Aorta (tissue), 5 donors: Measurements from ENCODE around the gene CRB2. TPM values are rescaled to one million over a fixed set of nuclear protein-coding genes. Genes with fewer than 3 reads are reported as not detected.
A peak's percentile ranks its signal among the peaks of the same experiment; 100 is the strongest.

Experiments
- ATAC-seq: fragments of 200-7000 bp; cut with Tn5 transposase; one replicate; pipeline ENCODE4 v1.9.1; 2022; ENCODE audit warnings: moderate library complexity; ENCODE audit not compliant: low FRiP score
- DNase-seq, 2 donors: peaks; one replicate each; pipeline ENCODE4 v3.0.0-alpha.2; 2020
- H3K27ac ChIP-seq, 2 donors: one replicate each; pipeline ENCODE4 v1.5.1; 2013; ENCODE audit warnings: low read length in 2 of 2, mild to moderate bottlenecking in 2 of 2, moderate library complexity in 2 of 2, control low read depth in 1 of 2, inconsistent platforms in 1 of 2, low read depth in 1 of 2
- H3K27me3 ChIP-seq, 2 donors: one replicate each; pipeline ENCODE4 v1.6.1; 2013; ENCODE audit warnings: control low read depth in 1 of 2, low read length in 1 of 2, mild to moderate bottlenecking in 1 of 2, moderate library complexity in 1 of 2; ENCODE audit not compliant: insufficient read depth in 2 of 2, control insufficient read depth in 1 of 2
- H3K36me3 ChIP-seq, 2 donors: one replicate each; pipeline ENCODE4 v1.6.1; 2013; ENCODE audit warnings: control low read depth in 1 of 2, low read length in 1 of 2, mild to moderate bottlenecking in 1 of 2; ENCODE audit not compliant: insufficient read depth in 2 of 2, control insufficient read depth in 1 of 2
- H3K4me1 ChIP-seq, 2 donors: one replicate each; pipeline ENCODE4 v1.6.1; 2013; ENCODE audit warnings: low read length in 2 of 2, control low read depth in 1 of 2, mild to moderate bottlenecking in 1 of 2, moderate library complexity in 1 of 2; ENCODE audit not compliant: insufficient read depth in 2 of 2, control insufficient read depth in 1 of 2
- H3K4me3 ChIP-seq, 2 donors: one replicate each; pipeline ENCODE4 v1.5.1; 2013; ENCODE audit warnings: low read length in 2 of 2, control low read depth in 1 of 2, mild to moderate bottlenecking in 1 of 2
- H3K9me3 ChIP-seq: one replicate; pipeline ENCODE4 v1.6.1; 2013; ENCODE audit warnings: mild to moderate bottlenecking, low read length; ENCODE audit not compliant: control insufficient read depth
- WGBS, 2 donors: extraction: QIAGEN DNeasy Blood & Tissue Kit; methylation state at CpG; one replicate each; pipeline ENCODE4 v1.1.7; 2013; 5-methylcytosine and 5-hydroxymethylcytosine counted together
- intact Hi-C, 2 donors: fragments of 100-400 bp; cut with DNase I; formaldehyde crosslinking; loops; one replicate each; pipeline versions ENCODE4 v1.14.2 to v1.15.0; 2022
- polyA plus RNA-seq, 2 donors: library from polyadenylated mRNA; stranded (reverse); fragments of 200-250 nt; gene quantifications; one replicate each; pipeline ENCODE4 v1.2.3, GENCODE V29; 2013
- total RNA-seq, 2 donors: library from RNA; stranded (reverse); fragmentation: NEBNext Ultra II Directional; extraction: Animal tissue kit (Norgen Biotek cat#: 25700); gene quantifications; one replicate each; pipeline ENCODE4 v1.2.1, GENCODE V29; 2021
- donor health status: healthy with polysubstance abuse.
- donor health status: Bipolar disorder and iron deficiency.
- donor health status: DM: no; HTN: no; CAD: no.
- donor health status: DM: no; HTN: no; CAD: no.
- donor health status: DM: yes; HTN: yes; CAD: no.

The CRB2 gene
- total and polyA plus RNA-seq, 4 donors = 0.03 to 0.15 TPM; not detected in 2

DNA sequence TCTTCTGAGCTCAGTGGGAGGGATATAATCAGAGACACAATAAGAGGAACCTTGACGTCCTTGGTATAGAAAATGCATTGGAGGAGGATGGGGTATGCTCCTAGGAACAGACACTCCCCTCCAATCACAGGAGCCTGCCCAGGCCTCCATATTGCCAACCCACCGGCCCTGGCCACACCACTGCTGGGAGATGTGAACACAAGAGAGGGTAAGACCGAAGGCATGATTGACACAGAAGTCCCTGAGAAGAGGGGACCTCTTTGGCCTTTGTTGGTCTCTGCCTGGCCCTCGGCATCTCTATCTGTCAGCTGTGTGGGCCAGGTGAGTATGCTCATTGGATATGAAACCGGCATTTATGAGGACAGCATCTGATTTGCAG is 62.0 kb downstream of the CRB2 start:
- H3K9me3 ChIP-seq = no peaks in the 10 kb centered on the region
- H3K4me3 ChIP-seq = no peak overlapping the region
- H3K36me3 ChIP-seq = peaks cover 0 to 5% of the 10 kb centered on the region in 2 donors
- DNase-seq (peak; percentile 7 to 34), ATAC-seq (no peak)
- H3K4me1 ChIP-seq = no peaks in the 10 kb centered on the region
- intact Hi-C loops = no loop called here
- WGBS, 2 donors = 91 to 96% methylated on average over 5 of the region's 5 CpGs
- H3K27ac ChIP-seq = no peak overlapping the region
- H3K27me3 ChIP-seq = no peaks in the 10 kb centered on the region

DNA sequence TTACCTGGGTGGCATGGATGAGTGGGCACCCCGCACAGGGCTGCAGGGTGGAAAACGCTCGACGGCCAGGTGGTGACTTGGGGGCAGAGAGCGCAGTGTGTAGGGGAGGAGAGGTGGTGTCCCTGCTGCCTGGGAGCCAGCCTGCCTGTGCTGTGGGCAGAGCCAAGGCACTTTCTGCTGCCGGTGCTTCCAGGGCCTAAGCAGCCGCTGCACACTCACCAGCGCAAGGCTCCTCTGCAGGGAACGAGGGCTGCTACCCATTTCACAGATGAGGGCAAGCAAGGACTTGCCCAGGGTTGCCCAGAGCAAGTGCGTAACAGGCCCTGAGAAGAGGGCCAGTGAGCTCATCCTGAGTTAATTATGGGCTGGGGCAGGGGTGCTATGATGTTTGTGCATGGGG is 62.5 kb downstream of the CRB2 start:
- H3K27me3 ChIP-seq = no peaks in the 10 kb centered on the region
- 93 to 97% methylated on average over 10 of the region's 10 CpGs for WGBS, 2 donors
- ATAC-seq = no peak
- peak; percentile 6 to 70 for DNase-seq
- intact Hi-C loops = no loop called here
- H3K4me3 ChIP-seq = no peak overlapping the region
- H3K4me1 ChIP-seq = no peaks in the 10 kb centered on the region
- peaks cover 0 to 5% of the 10 kb centered on the region in 2 donors for H3K36me3 ChIP-seq
- no peak overlapping the region for H3K27ac ChIP-seq
- H3K9me3 ChIP-seq = no peaks in the 10 kb centered on the region

DNA sequence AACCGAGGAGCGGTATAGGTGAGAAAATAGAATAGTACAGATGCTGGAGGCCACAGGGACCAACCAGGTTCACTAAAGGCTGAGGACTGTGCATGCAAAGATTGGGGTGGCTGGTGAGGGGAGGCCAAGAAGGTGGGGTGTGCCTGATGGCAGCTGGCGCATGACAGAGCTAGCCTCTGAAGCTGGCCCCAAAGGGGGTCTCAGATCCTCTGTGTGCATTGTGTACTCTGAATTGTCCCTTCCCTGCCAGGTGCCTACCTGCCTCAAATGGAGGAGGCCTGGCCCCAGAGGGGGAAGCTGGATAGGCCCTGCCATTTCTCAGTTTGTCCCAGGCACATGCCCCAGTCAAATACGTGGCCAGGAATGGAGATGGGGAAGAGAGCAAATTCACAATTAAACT is 63.1 kb downstream of the CRB2 start:
- 85 to 92% methylated on average over 4 of the region's 4 CpGs for WGBS, 2 donors
- Histone ChIP-seq H3K4me3 (no peak overlapping the region), H3K4me1 (no peaks in the 10 kb centered on the region), H3K36me3 (peaks cover 0 to 5% of the 10 kb centered on the region in 2 donors), H3K27ac (no peak overlapping the region), H3K27me3 (no peaks in the 10 kb centered on the region), H3K9me3 (no peaks in the 10 kb centered on the region)
- ATAC-seq = no peak
- peak in 1 of 2 donors; percentile 65 for DNase-seq
- intact Hi-C loops = no loop called here

DNA sequence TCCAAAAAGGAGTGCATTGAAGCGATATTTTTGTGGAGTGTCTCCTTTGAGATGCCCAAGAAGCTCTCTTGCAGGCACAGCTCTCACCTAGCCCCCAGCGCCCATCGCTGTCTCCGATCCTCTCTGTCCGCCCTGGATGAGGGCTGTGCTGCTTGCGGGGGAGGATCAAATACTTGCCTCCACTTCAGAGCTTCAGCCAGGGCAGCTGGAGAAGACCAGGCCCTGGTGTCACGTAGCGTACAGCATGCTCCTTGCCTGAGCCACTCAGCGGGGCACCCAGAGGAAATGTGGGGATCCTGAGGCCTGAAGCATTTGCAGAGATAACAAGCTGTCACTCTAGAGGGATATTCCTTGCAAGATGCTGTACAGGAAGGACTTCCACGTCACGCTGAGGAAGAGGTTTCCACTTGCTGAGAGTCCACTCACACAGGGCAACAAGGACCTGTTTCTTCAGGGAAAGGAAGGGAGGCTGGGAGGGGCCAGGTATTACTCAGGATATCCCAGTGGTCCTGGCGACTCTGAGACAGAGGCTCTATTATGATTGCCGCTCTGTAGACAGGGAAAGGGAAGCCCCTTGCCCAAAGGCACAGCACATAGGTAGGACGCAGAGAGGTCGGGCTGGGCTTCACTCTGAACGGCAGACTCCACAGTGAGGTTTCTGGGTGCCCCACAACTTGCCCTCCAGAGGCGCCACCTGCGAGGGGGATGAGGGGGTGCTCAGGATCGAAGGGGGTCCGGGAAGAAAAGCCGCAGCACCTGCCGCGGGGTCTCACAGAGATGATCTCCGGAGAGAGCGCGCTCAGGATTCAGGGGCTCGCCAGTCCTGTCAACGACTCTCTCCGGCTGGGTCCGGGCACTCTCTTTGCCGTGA is 64.0 kb downstream of the CRB2 start:
- intact Hi-C loops = no loop called here
- Histone ChIP-seq H3K36me3 (peaks cover 0 to 5% of the 10 kb centered on the region in 2 donors), H3K4me1 (no peaks in the 10 kb centered on the region), H3K27me3 (no peaks in the 10 kb centered on the region), H3K27ac (no peak overlapping the region), H3K4me3 (no peak overlapping the region), H3K9me3 (no peaks in the 10 kb centered on the region)
- DNase-seq (peak; percentile 24 to 47), ATAC-seq (no peak)
- 89 to 92% methylated on average over 30 to 31 of the region's 31 CpGs for WGBS, 2 donors

DNA sequence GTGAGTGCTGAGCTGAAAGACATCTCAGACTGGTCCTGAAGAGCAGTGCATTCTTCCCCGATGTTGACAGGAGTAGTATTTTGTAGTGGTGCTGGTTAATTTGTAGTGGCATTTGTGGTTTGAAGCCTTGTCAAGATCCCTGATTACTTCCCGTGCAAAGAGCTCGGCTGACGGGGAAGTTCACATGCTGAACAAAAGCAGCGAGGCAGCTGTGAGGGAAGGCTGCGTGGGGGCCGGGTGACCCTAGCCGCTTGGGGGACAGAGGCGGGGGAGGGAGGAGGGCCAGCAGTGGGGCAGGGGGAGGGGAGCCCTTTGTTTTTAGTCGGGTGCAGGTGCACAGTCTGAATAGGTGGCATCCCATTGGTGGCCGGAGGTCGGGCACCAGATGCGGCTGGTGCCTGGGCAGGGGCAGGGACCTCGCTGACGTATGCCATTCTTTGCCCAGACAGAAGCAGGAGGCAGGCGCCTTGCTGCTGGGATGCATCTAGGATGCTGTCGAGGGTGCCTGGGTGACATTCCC is 64.7 kb downstream of the CRB2 start:
- Histone ChIP-seq H3K9me3 (no peaks in the 10 kb centered on the region), H3K27ac (no peak overlapping the region), H3K4me3 (no peak overlapping the region), H3K36me3 (peaks cover 0 to 5% of the 10 kb centered on the region in 2 donors), H3K4me1 (no peaks in the 10 kb centered on the region), H3K27me3 (no peaks in the 10 kb centered on the region)
- DNase-seq (peak; percentile 38 to 61), ATAC-seq (no peak)
- intact Hi-C loops = no loop called here
- 85 to 86% methylated on average over 17 of the region's 17 CpGs for WGBS, 2 donors

DNA sequence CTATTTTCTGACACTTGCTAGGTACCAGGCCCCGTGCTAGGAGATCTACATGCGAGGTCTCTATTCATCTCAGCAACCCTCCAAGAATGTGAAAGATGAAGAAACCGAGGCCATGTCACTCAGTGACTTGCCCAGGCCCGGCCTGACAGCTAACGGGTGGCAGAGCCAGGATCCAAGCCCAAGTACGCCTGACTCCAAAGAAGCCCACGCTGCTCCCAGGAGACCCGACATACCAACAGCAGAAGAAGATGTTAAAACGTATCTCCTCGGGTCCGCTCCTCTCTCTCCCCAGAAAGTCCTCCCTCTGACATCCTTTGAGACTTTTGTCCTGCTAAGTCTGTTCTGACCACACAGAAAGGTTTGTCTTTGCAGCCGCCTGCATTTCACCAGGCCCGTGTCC is 65.2 kb downstream of the CRB2 start:
- DNase-seq = peak; percentile 25 to 57
- H3K9me3 ChIP-seq = no peaks in the 10 kb centered on the region
- no peak for ATAC-seq
- no peaks in the 10 kb centered on the region for H3K4me1 ChIP-seq
- WGBS, 2 donors = 90 to 92% methylated on average over 13 of the region's 13 CpGs
- H3K4me3 ChIP-seq = no peak overlapping the region
- H3K27ac ChIP-seq = no peak overlapping the region
- no peaks in the 10 kb centered on the region for H3K27me3 ChIP-seq
- intact Hi-C loops = no loop called here
- H3K36me3 ChIP-seq = peaks cover 0 to 5% of the 10 kb centered on the region in 2 donors

DNA sequence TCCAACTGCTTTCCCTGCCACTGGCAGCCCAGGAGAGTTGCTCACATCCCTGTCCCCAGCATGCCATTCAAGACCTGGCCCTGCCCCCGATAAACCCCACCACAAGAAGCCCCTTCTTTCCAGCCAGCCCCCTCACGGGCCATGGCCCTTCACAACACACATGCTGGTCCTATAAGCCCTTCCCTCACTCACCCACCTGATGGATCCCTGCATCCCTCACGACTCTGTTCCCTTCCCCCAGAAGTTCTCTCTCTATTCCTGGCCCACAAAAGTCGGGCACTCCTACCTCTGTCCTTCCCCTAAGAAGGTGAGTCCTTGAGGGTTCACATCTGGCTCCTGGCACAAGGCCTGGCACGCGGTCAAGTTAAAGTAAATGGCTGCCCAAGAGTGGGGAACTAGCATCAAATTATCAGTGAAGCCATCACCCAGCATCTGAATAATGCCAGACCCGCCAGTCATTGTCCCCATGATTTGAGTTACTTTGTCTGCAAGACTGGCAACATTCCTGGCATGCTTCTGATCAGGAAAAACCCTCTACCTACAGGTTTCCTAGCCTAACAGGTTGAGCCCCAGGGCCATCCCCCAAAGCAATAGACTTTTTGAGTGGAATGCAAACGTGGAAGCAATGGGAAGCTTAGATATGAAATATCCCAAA is 65.9 kb downstream of the CRB2 start:
- Histone ChIP-seq H3K4me1 (no peaks in the 10 kb centered on the region), H3K27ac (no peak overlapping the region), H3K9me3 (no peaks in the 10 kb centered on the region), H3K4me3 (no peak overlapping the region), H3K36me3 (peaks cover 0 to 5% of the 10 kb centered on the region in 2 donors), H3K27me3 (no peaks in the 10 kb centered on the region)
- ATAC-seq = no peak
- DNase-seq = peak; percentile 13 to 45
- 87 to 91% methylated on average over 8 of the region's 8 CpGs for WGBS, 2 donors
- intact Hi-C loops = no loop called here

DNA sequence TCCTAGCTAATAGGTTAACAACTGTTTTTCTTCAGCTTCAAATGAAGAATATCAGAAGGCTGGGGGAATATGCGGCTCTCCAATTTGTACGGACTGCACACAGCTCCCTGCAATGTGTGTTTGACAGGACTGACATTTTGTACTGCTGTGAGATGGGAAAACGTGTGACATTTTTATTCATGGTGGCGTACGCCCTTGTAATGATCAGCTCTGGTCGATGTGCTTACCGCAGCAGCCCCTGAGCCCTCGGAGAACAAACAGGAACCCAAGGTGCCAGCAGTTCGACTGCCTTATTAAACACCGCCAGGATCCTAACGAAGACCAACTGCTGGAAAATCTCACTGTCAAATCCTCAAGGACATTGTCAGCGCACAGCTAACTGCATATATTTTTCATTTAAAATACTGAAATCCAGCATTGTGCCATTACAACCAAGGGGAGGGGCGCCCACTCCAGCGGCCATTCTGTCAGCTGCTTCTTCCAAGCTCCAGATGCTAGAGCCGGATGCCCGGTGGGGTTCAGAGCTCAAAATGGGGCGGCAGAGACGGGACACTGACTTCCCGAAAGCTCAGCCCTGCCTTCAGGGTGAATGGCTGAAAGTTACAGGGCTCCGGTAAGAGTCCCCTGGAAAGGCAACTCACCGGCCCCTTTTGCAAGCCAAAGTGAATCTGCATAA is 66.8 kb downstream of the CRB2 start:
- intact Hi-C loops = no loop called here
- no peaks in the 10 kb centered on the region for H3K27me3 ChIP-seq
- no peaks in the 10 kb centered on the region for H3K9me3 ChIP-seq
- H3K4me3 ChIP-seq = no peak overlapping the region
- ATAC-seq (no peak), DNase-seq (peak; percentile 31 to 42)
- WGBS, 2 donors = 91 to 92% methylated on average over 21 of the region's 21 CpGs
- H3K36me3 ChIP-seq = peaks cover 0 to 5% of the 10 kb centered on the region in 2 donors
- H3K4me1 ChIP-seq = no peaks in the 10 kb centered on the region
- no peak overlapping the region for H3K27ac ChIP-seq
